ENCODE results near the gene SFXN5. TPM values are rescaled to one million over a fixed set of nuclear protein-coding genes. Genes with fewer than 3 reads are reported as not detected.

Gene SFXN5
- total RNA-seq, 1 experiment from 2014 or later: 22.0 TPM

GRCh38 chr2:72895154-72895553 lies 176.4 kb downstream of the SFXN5 start:
- Histone ChIP-seq H3K4me3 (ENCODE audit: low read length) (peak overlapping the region; percentile 61), H3K9ac (ENCODE audit: low read length) (no peak overlapping the region), H3K36me3 (ENCODE audit: low read depth, low read length) (no peaks in the 10 kb centered on the region), H3K27me3 (ENCODE audit: low read length) (no peaks in the 10 kb centered on the region), H3K79me2 (ENCODE audit: low read length) (no peaks in the 10 kb centered on the region; the same call in 1 of the 2 replicates), H3K9me2 (replicated peaks; ENCODE audit: low read length) (no peaks in the 10 kb centered on the region), H3K4me1 (ENCODE audit: insufficient read depth, low read length) (peaks cover 13% of the 10 kb centered on the region), H2AFZ (ENCODE audit: low read length) (peak overlapping the region; percentile 90), H3K9me3 (ENCODE audit: low read length) (no peaks in the 10 kb centered on the region), H3K4me2 (ENCODE audit: low read length) (peak overlapping the region; percentile 79), H3F3A (ENCODE audit: low read length, unreplicated experiment) (no peaks in the 10 kb centered on the region), H3K27ac (ENCODE audit: low read length) (no peak overlapping the region), H4K20me1 (ENCODE audit: low read length) (no peaks in the 10 kb centered on the region)
- intact Hi-C loops (cut with micrococcal nuclease): no loop called here
- ChIA-PET CTCF (interaction anchor here (0.9 to 1.7 kb wide), 2 partner anchors 79 to 282 kb away, joined by 3 to 7 read pairs; no protein-coding TSS in a partner anchor), POLR2A (ENCODE audit: unreplicated experiment) (no interaction called here)
- no TSS peak for BruUV-seq (replicated peaks)
- ATAC-seq: no peak
- no peak for DNase-seq
- no peak for TF ChIP-seq EZH2phosphoT487 (IDR thresholded peaks at IDR 0.05; ENCODE audit: borderline replicate concordance, low read length)
- no peak for TF ChIP-seq EZH2 (IDR thresholded peaks at IDR 0.05; ENCODE audit: low read length, unreplicated experiment)
- no peak for TF ChIP-seq CTCF (conservative IDR thresholded peaks at IDR 0.05; ENCODE audit: low read depth, low read length)

GRCh38 chr2:72894514-72894913 lies 177.0 kb downstream of the SFXN5 start:
- DNase-seq (no peak), ATAC-seq (no peak)
- ChIA-PET CTCF (interaction anchor here (2.2 kb wide), 1 partner anchor 283 kb away, joined by 16 read pairs; no protein-coding TSS in a partner anchor), POLR2A (ENCODE audit: unreplicated experiment) (no interaction called here)
- H3K27ac ChIP-seq (ENCODE audit: low read length): no peak overlapping the region
- no peaks in the 10 kb centered on the region for H3K27me3 ChIP-seq (ENCODE audit: low read length)
- no peaks in the 10 kb centered on the region for H3K9me2 ChIP-seq (replicated peaks; ENCODE audit: low read length)
- H3K9ac ChIP-seq (ENCODE audit: low read length): no peak overlapping the region
- intact Hi-C loops (cut with micrococcal nuclease): loop anchor here (5.0 kb wide), 1 partner anchor 178 kb away; the partner anchor contains the start of gene SFXN5
- TF ChIP-seq EZH2phosphoT487 (IDR thresholded peaks at IDR 0.05; ENCODE audit: borderline replicate concordance, low read length) (no peak), EZH2 (IDR thresholded peaks at IDR 0.05; ENCODE audit: low read length, unreplicated experiment) (no peak), CTCF (conservative IDR thresholded peaks at IDR 0.05; ENCODE audit: low read depth, low read length) (no peak)
- no peaks in the 10 kb centered on the region for H3K9me3 ChIP-seq (ENCODE audit: low read length)
- peaks cover 18% of the 10 kb centered on the region for H3K4me1 ChIP-seq (ENCODE audit: insufficient read depth, low read length)
- BruUV-seq (replicated peaks): no TSS peak
- no peak overlapping the region for H3K4me2 ChIP-seq (ENCODE audit: low read length)
- peaks cover 6% of the 10 kb centered on the region for H3K79me2 ChIP-seq (ENCODE audit: low read length)
- no peaks in the 10 kb centered on the region for H3F3A ChIP-seq (ENCODE audit: low read length, unreplicated experiment)
- peaks cover 6% of the 10 kb centered on the region; the same call in 1 of the 2 replicates for H4K20me1 ChIP-seq (ENCODE audit: low read length)
- H3K4me3 ChIP-seq (ENCODE audit: low read length): no peak overlapping the region
- H2AFZ ChIP-seq (ENCODE audit: low read length): no peak overlapping the region
- H3K36me3 ChIP-seq (ENCODE audit: low read depth, low read length): no peaks in the 10 kb centered on the region

GRCh38 chr2:72893594-72894319 lies 177.8 kb downstream of the SFXN5 start:
- POLR2A ChIA-PET (ENCODE audit: unreplicated experiment): no interaction called here
- no peak overlapping the region for H2AFZ ChIP-seq (ENCODE audit: low read length)
- TF ChIP-seq EZH2phosphoT487 (IDR thresholded peaks at IDR 0.05; ENCODE audit: borderline replicate concordance, low read length) (no peak), CTCF (conservative IDR thresholded peaks at IDR 0.05; ENCODE audit: low read depth, low read length) (peak; percentile 52), EZH2 (IDR thresholded peaks at IDR 0.05; ENCODE audit: low read length, unreplicated experiment) (no peak)

More at GRCh38 chr2:72893594-72894319, 177.8 kb downstream of the SFXN5 start:
- Histone ChIP-seq H3K9me3 (ENCODE audit: low read length) (no peaks in the 10 kb centered on the region), H3K36me3 (ENCODE audit: low read depth, low read length) (no peaks in the 10 kb centered on the region), H4K20me1 (ENCODE audit: low read length) (peaks cover 11% of the 10 kb centered on the region; the same call in 1 of the 2 replicates), H3K9me2 (replicated peaks; ENCODE audit: low read length) (no peaks in the 10 kb centered on the region), H3F3A (ENCODE audit: low read length, unreplicated experiment) (no peaks in the 10 kb centered on the region), H3K27me3 (ENCODE audit: low read length) (no peaks in the 10 kb centered on the region), H3K4me1 (ENCODE audit: insufficient read depth, low read length) (peaks cover 23% of the 10 kb centered on the region), H3K79me2 (ENCODE audit: low read length) (peaks cover 13% of the 10 kb centered on the region), H3K4me2 (ENCODE audit: low read length) (no peak overlapping the region), H3K4me3 (ENCODE audit: low read length) (no peak overlapping the region), H3K9ac (ENCODE audit: low read length) (no peak overlapping the region), H3K27ac (ENCODE audit: low read length) (no peak overlapping the region)
- CTCF ChIA-PET: interaction anchor here (0.5 to 2.2 kb wide), 4 partner anchors 29 to 284 kb away, joined by 3 to 16 read pairs (median 5); no protein-coding TSS in a partner anchor
- no TSS peak for BruUV-seq (replicated peaks)
- DNase-seq (peak; percentile 54), ATAC-seq (peak; percentile 21; the same call in 1 of the 2 replicates)
- intact Hi-C loops (cut with micrococcal nuclease): loop anchor here (5.0 kb wide), 1 partner anchor 179 kb away; the partner anchor contains the start of gene SFXN5
